Spleen (tissue), 11 donors: ENCODE results near the gene FGF22. TPM values are rescaled to one million over a fixed set of nuclear protein-coding genes. Genes with fewer than 3 reads are reported as not detected.

Source experiments
- DNase-seq: peaks from one replicate; pipeline ENCODE4 v3.0.0-alpha.2; 2020
- H3K27ac ChIP-seq, 8 donors: fragments of 200-600 bp; sonication (generic) in 7 of 8; 1 replicate in 4 of 8; 2 replicates in 4 of 8; pipeline versions ENCODE4 v1.5.0 to v1.8.0; 2016 to 2021; ENCODE audit warnings: inconsistent platforms in 4 of 8, mild to moderate bottlenecking in 4 of 8, moderate library complexity in 1 of 8
- H3K27me3 ChIP-seq, 7 donors: fragments of 200-600 bp; sonication (generic) in 6 of 7; replicated peaks in 1 of 7; 1 replicate in 4 of 7; 2 replicates in 3 of 7; pipeline versions ENCODE4 v1.5.0 to v1.8.0; 2016 to 2021; ENCODE audit warnings: inconsistent platforms in 3 of 7, mild to moderate bottlenecking in 1 of 7
- H3K36me3 ChIP-seq, 6 donors: fragments of 200-600 bp; sonication (generic) in 5 of 6; 1 replicate in 4 of 6; 2 replicates in 2 of 6; pipeline versions ENCODE4 v1.5.0 to v1.8.0; 2016 to 2021; ENCODE audit warnings: inconsistent platforms in 2 of 6
- H3K4me1 ChIP-seq, 6 donors: fragments of 200-600 bp; sonication (generic) in 5 of 6; 1 replicate in 3 of 6; 2 replicates in 3 of 6; pipeline versions ENCODE4 v1.5.0 to v1.8.0; 2016 to 2021; ENCODE audit warnings: inconsistent platforms in 3 of 6
- H3K4me3 ChIP-seq, 8 donors: fragments of 200-600 bp; sonication (generic) in 7 of 8; 1 replicate in 4 of 8; 2 replicates in 4 of 8; pipeline versions ENCODE4 v1.5.0 to v1.8.0; 2016 to 2021; ENCODE audit warnings: inconsistent platforms in 4 of 8, mild to moderate bottlenecking in 4 of 8, moderate library complexity in 2 of 8
- H3K9me3 ChIP-seq, 8 donors: fragments of 200-600 bp; sonication (generic) in 7 of 8; 1 replicate in 4 of 8; 2 replicates in 4 of 8; pipeline versions ENCODE4 v1.5.0 to v1.8.0; 2016 to 2021; ENCODE audit warnings: inconsistent platforms in 4 of 8
- POLR2A ChIP-seq, 3 donors: fragments of 450-650 bp; IDR thresholded peaks; one replicate each; pipeline ENCODE4 v1.5.1; 2017; ENCODE audit warnings: antibody characterized with exemption in 3 of 3, mild to moderate bottlenecking in 1 of 3
- POLR2AphosphoS5 ChIP-seq, 3 donors: sonication (generic); formaldehyde crosslinking; IDR thresholded peaks; one replicate each; pipeline ENCODE4 v1.5.1; 2017; ENCODE audit warnings: antibody characterized with exemption in 3 of 3
- WGBS, 5 donors: extraction: QIAGEN DNeasy Blood & Tissue Kit in 3 of 5; methylation state at CpG; one replicate each; pipeline versions ENCODE4 v1.1.5 to v1.1.7; 2013 to 2018; 5-methylcytosine and 5-hydroxymethylcytosine counted together
- intact Hi-C: fragments of 100-400 bp; cut with DNase I; formaldehyde crosslinking; loops from one replicate; pipeline ENCODE4 v1.15.0; 2023; ENCODE audit warnings: low total_unique reads
- polyA plus RNA-seq, 3 donors: library from polyadenylated mRNA; stranded (reverse); fragments of 200-250 nt; gene quantifications; one replicate each; pipeline ENCODE4 v1.2.1, GENCODE V29; 2013
- total RNA-seq, 7 donors: library from RNA; depleted of rRNA in 3 of 7; stranded (reverse); fragments of >200 nt in 3 of 7; fragmentation: NEBNext Ultra II Directional in 4 of 7; extraction: Animal tissue kit (Norgen Biotek cat#: 25700) in 4 of 7; gene quantifications; one replicate each; pipeline versions ENCODE4 v1.1.0 to v1.2.1, GENCODE V29; 2016 to 2021
- TF ChIP-seq, protein P1 (sequence below), 11 experiments: fragments of 200-600 bp in 7 of 11; fragments of 450-650 bp in 4 of 11; sonication (generic) in 4 of 11; IDR thresholded peaks in 8 of 11; conservative IDR thresholded peaks in 3 of 11; 1 replicate in 7 of 11; 2 replicates in 4 of 11; pipeline versions ENCODE4 v1.4.0 to v1.8.0; 2016 to 2021; ENCODE audit warnings: antibody characterized with exemption in 11 of 11, inconsistent platforms in 4 of 11, mild to moderate bottlenecking in 1 of 11
- donor health status: healthy with polysubstance abuse.
- donor health status: DM: no; HTN: no; CAD: no; lungs with moderate emphysema.
- donor health status: DM: no; HTN: no; CAD: no.
- donor health status: Bipolar disorder and iron deficiency.
- donor health status: healthy.
- donor health status: DM: no; HTN: no; CAD: no.
- donor health status: DM: yes; HTN: yes; CAD: no.

Gene FGF22
- total and polyA plus RNA-seq, 10 donors = 0.10 to 0.61 (median 0.23) TPM; not detected in 6

DNA sequence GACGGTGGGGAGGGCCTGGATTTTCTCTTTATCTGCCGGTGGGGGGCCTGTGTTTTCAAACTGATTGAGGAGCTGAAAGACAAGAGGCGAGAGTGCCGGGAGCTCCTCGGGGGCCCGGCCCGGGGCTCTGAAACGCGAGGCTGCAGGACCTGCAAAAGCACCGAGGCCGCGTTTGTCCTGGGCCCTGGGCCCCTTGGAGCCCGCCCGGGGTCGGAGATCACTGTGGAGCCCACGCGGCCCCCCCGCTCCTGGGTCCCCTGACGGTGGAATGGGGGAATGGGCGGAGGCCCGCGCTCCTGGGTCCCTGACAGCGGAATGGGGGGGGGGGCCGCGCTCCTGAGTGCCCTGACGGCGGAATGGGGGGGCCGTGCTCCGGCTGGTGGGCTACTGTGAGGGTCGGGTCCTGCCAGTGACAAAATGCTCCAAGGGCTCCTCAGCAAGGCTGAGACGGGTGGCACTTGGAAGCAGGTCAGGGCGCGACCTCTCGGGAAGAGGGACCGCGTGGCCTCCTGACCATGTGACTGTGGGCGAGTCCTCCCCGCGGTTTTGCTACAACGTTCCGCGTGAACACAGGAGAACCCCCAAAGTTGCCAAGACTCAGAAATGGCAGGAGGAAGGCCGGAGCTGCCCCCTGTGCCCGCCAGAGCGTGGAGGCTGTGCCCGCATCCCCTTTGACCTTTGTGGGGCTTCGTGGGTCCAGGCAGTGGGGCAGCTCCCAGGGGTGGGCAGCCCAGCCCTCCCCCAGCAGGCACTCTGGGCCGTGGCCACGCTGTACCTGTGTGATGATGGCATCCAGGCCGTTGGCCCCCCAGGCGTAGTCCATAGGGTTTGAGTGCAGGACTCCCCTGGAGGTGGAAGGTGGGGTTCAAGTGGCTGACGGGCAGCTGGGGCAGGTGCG is 9.5 kb downstream of the FGF22 start:
- 90 to 95% (median 94%) methylated on average over 23 to 53 of the region's 53 CpGs for WGBS, 5 donors
- peak in 1 of 3 donors; percentile 42 for TF ChIP-seq POLR2AphosphoS5 (IDR thresholded peaks at IDR 0.05)
- TF ChIP-seq, protein P1, sequence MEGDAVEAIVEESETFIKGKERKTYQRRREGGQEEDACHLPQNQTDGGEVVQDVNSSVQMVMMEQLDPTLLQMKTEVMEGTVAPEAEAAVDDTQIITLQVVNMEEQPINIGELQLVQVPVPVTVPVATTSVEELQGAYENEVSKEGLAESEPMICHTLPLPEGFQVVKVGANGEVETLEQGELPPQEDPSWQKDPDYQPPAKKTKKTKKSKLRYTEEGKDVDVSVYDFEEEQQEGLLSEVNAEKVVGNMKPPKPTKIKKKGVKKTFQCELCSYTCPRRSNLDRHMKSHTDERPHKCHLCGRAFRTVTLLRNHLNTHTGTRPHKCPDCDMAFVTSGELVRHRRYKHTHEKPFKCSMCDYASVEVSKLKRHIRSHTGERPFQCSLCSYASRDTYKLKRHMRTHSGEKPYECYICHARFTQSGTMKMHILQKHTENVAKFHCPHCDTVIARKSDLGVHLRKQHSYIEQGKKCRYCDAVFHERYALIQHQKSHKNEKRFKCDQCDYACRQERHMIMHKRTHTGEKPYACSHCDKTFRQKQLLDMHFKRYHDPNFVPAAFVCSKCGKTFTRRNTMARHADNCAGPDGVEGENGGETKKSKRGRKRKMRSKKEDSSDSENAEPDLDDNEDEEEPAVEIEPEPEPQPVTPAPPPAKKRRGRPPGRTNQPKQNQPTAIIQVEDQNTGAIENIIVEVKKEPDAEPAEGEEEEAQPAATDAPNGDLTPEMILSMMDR (IDR thresholded peaks at IDR 0.05 in 8 of 11, conservative IDR thresholded peaks at IDR 0.05 in 3 of 11) = no peak
- TF ChIP-seq POLR2A (IDR thresholded peaks at IDR 0.05) = no peak
- Histone ChIP-seq H3K27me3 (no peaks in the 10 kb centered on the region), H3K4me3 (no peak overlapping the region), H3K27ac (no peak overlapping the region), H3K4me1 (peaks cover 0 to 26% (median 10%) of the 10 kb centered on the region in 6 donors), H3K9me3 (no peaks in the 10 kb centered on the region), H3K36me3 (peaks cover 0 to 100% (median 91%) of the 10 kb centered on the region in 6 donors)
- intact Hi-C loops = no loop called here
- DNase-seq = peak; percentile 67

DNA sequence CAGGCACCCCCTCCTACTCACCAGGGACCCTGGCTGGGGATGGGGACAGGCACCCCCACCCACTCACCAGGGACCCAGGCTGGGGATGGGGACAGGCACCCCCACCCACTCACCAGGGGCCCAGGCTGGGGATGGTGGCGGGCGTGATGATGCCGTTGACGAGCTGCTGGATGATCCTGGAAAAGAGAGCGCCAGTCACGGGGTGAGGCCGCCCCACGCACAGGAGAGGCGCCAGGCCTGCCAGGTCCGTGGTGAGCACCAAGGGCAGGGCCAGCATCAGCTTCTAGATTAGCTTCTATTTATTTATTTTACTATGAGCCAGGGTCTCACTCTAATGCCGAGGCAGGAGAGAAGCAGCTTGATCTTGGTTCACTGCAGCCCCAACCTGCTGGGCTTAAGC is 10.4 kb downstream of the FGF22 start:
- H3K36me3 ChIP-seq = peaks cover 0 to 100% (median 85%) of the 10 kb centered on the region in 6 donors
- H3K27ac ChIP-seq = no peak overlapping the region
- intact Hi-C loops = no loop called here
- H3K4me1 ChIP-seq = peaks cover 0 to 36% (median 16%) of the 10 kb centered on the region in 6 donors
- no peaks in the 10 kb centered on the region for H3K27me3 ChIP-seq
- no peak overlapping the region for H3K4me3 ChIP-seq
- TF ChIP-seq POLR2A (IDR thresholded peaks at IDR 0.05) (no peak), POLR2AphosphoS5 (IDR thresholded peaks at IDR 0.05) (no peak)
- TF ChIP-seq, protein P1 (IDR thresholded peaks at IDR 0.05 in 8 of 11, conservative IDR thresholded peaks at IDR 0.05 in 3 of 11) = no peak
- no peaks in the 10 kb centered on the region for H3K9me3 ChIP-seq
- 90 to 96% (median 93%) methylated on average over 9 to 11 of the region's 11 CpGs for WGBS, 5 donors
- no peak for DNase-seq

DNA sequence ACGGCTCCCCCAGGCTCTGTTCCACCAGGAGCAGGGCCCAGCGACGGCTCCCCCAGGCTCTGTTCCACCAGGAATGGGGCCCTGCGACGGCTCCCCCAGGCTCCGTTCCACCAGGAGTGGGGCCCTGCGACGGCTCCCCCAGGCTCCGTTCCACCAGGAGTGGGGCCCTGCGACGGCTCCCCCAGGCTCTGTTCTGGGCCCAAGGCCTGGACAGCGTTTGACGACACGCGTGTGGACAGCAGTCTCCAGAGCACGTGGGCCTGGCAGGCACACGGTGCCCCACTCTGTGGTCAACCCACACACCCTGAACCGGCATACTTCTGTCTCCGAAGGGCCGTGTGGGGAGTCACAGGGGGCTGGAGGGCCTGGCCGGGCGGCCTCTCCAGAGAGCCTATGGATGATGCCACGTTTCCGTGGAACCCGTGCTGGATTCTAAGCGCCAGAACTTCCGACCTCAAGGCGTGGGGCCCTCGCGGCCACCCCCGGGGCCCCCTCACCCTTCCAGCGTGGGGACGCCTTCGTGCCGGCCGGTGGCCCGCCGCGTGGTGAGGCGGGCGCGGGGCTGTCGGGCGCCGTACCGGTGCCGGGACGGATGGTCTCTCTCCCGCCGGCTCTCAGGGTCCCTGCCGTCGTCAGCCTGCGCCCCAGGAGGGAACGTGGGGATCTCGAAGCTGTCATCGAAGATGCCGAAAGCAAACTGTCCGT is 11.6 kb downstream of the FGF22 start:
- Histone ChIP-seq H3K4me3 (no peak overlapping the region), H3K27me3 (no peaks in the 10 kb centered on the region), H3K9me3 (no peaks in the 10 kb centered on the region), H3K36me3 (peaks cover 0 to 100% (median 77%) of the 10 kb centered on the region in 6 donors), H3K4me1 (peaks cover 0 to 47% (median 27%) of the 10 kb centered on the region in 6 donors), H3K27ac (no peak overlapping the region)
- peak; percentile 64 for DNase-seq
- 92 to 97% (median 95%) methylated on average over 36 to 58 of the region's 58 CpGs for WGBS, 5 donors
- TF ChIP-seq, protein P1 (IDR thresholded peaks at IDR 0.05 in 8 of 11, conservative IDR thresholded peaks at IDR 0.05 in 3 of 11) = no peak
- TF ChIP-seq POLR2AphosphoS5 (IDR thresholded peaks at IDR 0.05) = no peak
- no peak for TF ChIP-seq POLR2A (IDR thresholded peaks at IDR 0.05)
- intact Hi-C loops = no loop called here

DNA sequence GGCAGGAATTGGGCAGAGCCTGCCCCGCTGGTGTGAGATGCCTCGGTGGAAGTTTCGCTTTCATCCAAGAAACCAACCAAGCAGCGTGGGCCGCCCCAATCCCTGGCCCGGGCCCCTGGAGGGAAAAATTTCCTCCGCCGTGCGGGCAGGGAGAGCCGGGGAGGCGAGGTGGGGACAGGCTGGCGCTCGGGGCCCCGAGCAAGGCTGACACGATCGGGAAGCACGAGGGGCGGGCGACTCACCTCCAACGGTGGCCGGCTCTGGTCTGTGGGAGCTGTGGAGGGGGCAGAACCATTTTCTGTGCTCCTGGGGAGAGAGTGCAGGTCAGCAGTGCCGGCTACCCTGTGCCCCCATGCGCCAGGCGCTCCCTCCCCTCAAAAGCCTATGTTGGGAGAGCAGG is 12.3 kb downstream of the FGF22 start:
- H3K36me3 ChIP-seq = peaks cover 0 to 100% (median 71%) of the 10 kb centered on the region in 6 donors
- intact Hi-C loops = no loop called here
- H3K4me1 ChIP-seq = peaks cover 5 to 55% (median 35%) of the 10 kb centered on the region in 6 donors
- H3K9me3 ChIP-seq = no peaks in the 10 kb centered on the region
- H3K27me3 ChIP-seq = no peaks in the 10 kb centered on the region
- 84 to 90% (median 86%) methylated on average over 21 to 24 of the region's 24 CpGs for WGBS, 5 donors
- no peak overlapping the region for H3K4me3 ChIP-seq
- peak; percentile 58 for DNase-seq
- no peak overlapping the region for H3K27ac ChIP-seq
- TF ChIP-seq POLR2A (IDR thresholded peaks at IDR 0.05) (no peak), POLR2AphosphoS5 (IDR thresholded peaks at IDR 0.05) (no peak)
- TF ChIP-seq, protein P1 (IDR thresholded peaks at IDR 0.05 in 8 of 11, conservative IDR thresholded peaks at IDR 0.05 in 3 of 11) = no peak
